Skeletal muscle cell (primary cell): Measurements from ENCODE around the gene AKAP8L.

Source experiments
- DNase-seq: peaks from one replicate; pipeline ENCODE4 v3.0.0-alpha.2; 2010; ENCODE audit warnings: low read depth
- H3K4me3 ChIP-seq: 2 replicates; pipeline ENCODE4 v1.5.1; 2011; ENCODE audit warnings: low read depth, mild to moderate bottlenecking, control low read depth, low read length, moderate library complexity

AKAP8L gene

GRCh38 chr19:15449620-15450527, 31.1 kb upstream of the AKAP8L start, which contains the start of gene WIZ:
Gene WIZ, minus strand, starts transcription at chr19:15449956. Its CDS starts 1,649 bp downstream, at chr19:15448307.
- DNase-seq: peak; percentile 20
- H3K4me3 ChIP-seq: peak within 1 kb of the TSS; percentile 77

GRCh38 chr19:15448778-15449619, 30.2 kb upstream of the AKAP8L start:
- peak overlapping the region; percentile 77 for H3K4me3 ChIP-seq
- no peak for DNase-seq

GRCh38 chr19:15448044-15448777, 29.4 kb upstream of the AKAP8L start:
- H3K4me3 ChIP-seq: no peak overlapping the region
- no peak for DNase-seq

GRCh38 chr19:15447057-15447456, 28.3 kb upstream of the AKAP8L start:
- DNase-seq: no peak
- H3K4me3 ChIP-seq: no peak overlapping the region

- DNase-seq: no peak
- no peak overlapping the region for H3K4me3 ChIP-seq
Measured at GRCh38 chr19:15445807-15446376, 27.1 kb upstream of the AKAP8L start.

GRCh38 chr19:15445227-15445605, 26.4 kb upstream of the AKAP8L start:
- DNase-seq: no peak
- H3K4me3 ChIP-seq: no peak overlapping the region

GRCh38 chr19:15444505-15445226, 25.9 kb upstream of the AKAP8L start:
- no peak overlapping the region for H3K4me3 ChIP-seq
- DNase-seq: no peak

- H3K4me3 ChIP-seq: no peak overlapping the region
- no peak for DNase-seq
Measured at GRCh38 chr19:15443838-15444237, 25.1 kb upstream of the AKAP8L start.

- no peak for DNase-seq
- no peak overlapping the region for H3K4me3 ChIP-seq
Measured at GRCh38 chr19:15443325-15443724, 24.5 kb upstream of the AKAP8L start.

- no peak overlapping the region for H3K4me3 ChIP-seq
- no peak for DNase-seq
Measured at GRCh38 chr19:15442142-15442920, 23.5 kb upstream of the AKAP8L start.

- H3K4me3 ChIP-seq: no peak overlapping the region
- DNase-seq: no peak
Measured at GRCh38 chr19:15441317-15441716, 22.5 kb upstream of the AKAP8L start.

GRCh38 chr19:15439821-15440641, 21.2 kb upstream of the AKAP8L start:
- no peak overlapping the region for H3K4me3 ChIP-seq
- no peak for DNase-seq

GRCh38 chr19:15439078-15439799, 20.5 kb upstream of the AKAP8L start:
- no peak for DNase-seq
- no peak overlapping the region for H3K4me3 ChIP-seq

GRCh38 chr19:15438577-15438976, 19.8 kb upstream of the AKAP8L start:
- no peak overlapping the region for H3K4me3 ChIP-seq
- DNase-seq: no peak

GRCh38 chr19:15438124-15438496, 19.3 kb upstream of the AKAP8L start:
- DNase-seq: no peak
- no peak overlapping the region for H3K4me3 ChIP-seq

GRCh38 chr19:15437355-15438123, 18.8 kb upstream of the AKAP8L start:
- H3K4me3 ChIP-seq: no peak overlapping the region
- DNase-seq: no peak
